Natural killer cell treated with Interleukin-12 subunit alpha and Interleukin-12 subunit beta and Interleukin-15 and Interleukin-18, amount 100 ng/mL, for 72 hours (primary cell): ENCODE results near the gene PSORS1C2. TPM values are rescaled to one million over a fixed set of nuclear protein-coding genes. Genes with fewer than 3 reads are reported as not detected.
"Not testable (repeated sequence)": the region's sequence is repeated elsewhere in the genome, so short reads cannot be mapped to it uniquely, and the experiment has no call there.

Experiments used
- ATAC-seq, 2 donors: fragments of 150-1000 bp; cut with Tn5 transposase in 1 of 2; sonication (Bioruptor Pico), chemical (Tn5 transposase) in 1 of 2; 2 replicates each; pipeline ENCODE4 v1.10.0; 2021
- DNase-seq: peaks from one replicate; pipeline ENCODE4 v3.0.0; 2022; ENCODE audit warnings: low spot score
- H3K27ac Mint-ChIP-seq, 2 donors: 1 replicate in 1 of 2; 2 replicates in 1 of 2; pipeline ENCODE4 v1.8.0; 2022; ENCODE audit warnings: mixed read lengths in 2 of 2, mild to moderate bottlenecking in 1 of 2, moderate library complexity in 1 of 2
- H3K27me3 Mint-ChIP-seq, 2 donors: 1 replicate in 1 of 2; 2 replicates in 1 of 2; pipeline ENCODE4 v1.8.0; 2022; ENCODE audit warnings: mixed read lengths in 2 of 2
- H3K36me3 Mint-ChIP-seq: one replicate; pipeline ENCODE4 v1.8.0; 2022; ENCODE audit warnings: mixed read lengths
- H3K4me1 Mint-ChIP-seq, 2 donors: 1 replicate in 1 of 2; 2 replicates in 1 of 2; pipeline ENCODE4 v1.8.0; 2022; ENCODE audit warnings: low read depth in 2 of 2, mixed read lengths in 2 of 2, mild to moderate bottlenecking in 1 of 2
- H3K4me3 Mint-ChIP-seq: one replicate; pipeline ENCODE4 v1.8.0; 2022; ENCODE audit warnings: mixed read lengths
- H3K9me3 Mint-ChIP-seq: 2 replicates; pipeline ENCODE4 v1.8.0; 2022; ENCODE audit warnings: mixed read lengths
- total RNA-seq, 2 donors: library from RNA; stranded (reverse); gene quantifications; one replicate each; pipeline ENCODE4 v1.2.3, GENCODE V29; 2022

PSORS1C2 gene
- total RNA-seq, result not detected

DNA sequence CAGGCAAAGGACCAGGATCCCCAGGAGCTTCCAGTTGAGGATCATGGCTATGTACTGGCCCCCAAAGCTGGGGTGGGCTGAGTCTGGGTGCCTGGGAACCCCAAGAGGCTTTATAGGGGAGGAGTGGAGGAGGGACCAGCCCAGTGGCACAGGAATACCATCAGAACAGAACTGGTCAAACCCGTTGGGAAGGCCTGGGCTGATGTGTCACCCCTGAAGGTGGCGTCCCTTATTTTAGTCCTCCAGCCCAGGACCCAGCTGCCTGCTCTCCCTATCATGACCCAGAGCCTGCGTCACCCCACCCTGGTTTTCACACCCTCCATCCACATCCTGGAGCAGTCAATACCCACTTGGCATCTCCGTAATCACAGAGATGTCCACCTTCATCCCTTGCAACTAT, at the start of gene PSORS1C2:
Gene PSORS1C2 (minus strand): TSS at position 85 of the 400 bp plus-strand sequence. CDS start 40 bp downstream, at position 45.
- no peak within 1 kb of the TSS for H3K4me3 Mint-ChIP-seq
- H3K9me3 Mint-ChIP-seq, result no peaks in the 10 kb centered on the region
- peaks cover 0 to 4% of the 10 kb centered on the region in 2 donors for H3K27me3 Mint-ChIP-seq
- peak within 1 kb of the TSS; percentile 21 to 78 for H3K27ac Mint-ChIP-seq
- no peak for ATAC-seq
- no peaks in the 10 kb centered on the region for H3K36me3 Mint-ChIP-seq
- H3K4me1 Mint-ChIP-seq, result peaks cover 5 to 6% of the 10 kb centered on the region in 2 donors
- DNase-seq, result no peak

- no peak for DNase-seq
- Mint-ChIP-seq H3K9me3 (no peaks in the 10 kb centered on the region), H3K36me3 (no peaks in the 10 kb centered on the region), H3K4me3 (no peak overlapping the region), H3K27me3 (no peaks in the 10 kb centered on the region), H3K27ac (no peak overlapping the region), H3K4me1 (peaks cover 9% of the 10 kb centered on the region in 2 donors)
- ATAC-seq, result no peak
Observed at GRCh38 chr6:31187780-31188194, 48.9 kb upstream of the PSORS1C2 start.

DNA sequence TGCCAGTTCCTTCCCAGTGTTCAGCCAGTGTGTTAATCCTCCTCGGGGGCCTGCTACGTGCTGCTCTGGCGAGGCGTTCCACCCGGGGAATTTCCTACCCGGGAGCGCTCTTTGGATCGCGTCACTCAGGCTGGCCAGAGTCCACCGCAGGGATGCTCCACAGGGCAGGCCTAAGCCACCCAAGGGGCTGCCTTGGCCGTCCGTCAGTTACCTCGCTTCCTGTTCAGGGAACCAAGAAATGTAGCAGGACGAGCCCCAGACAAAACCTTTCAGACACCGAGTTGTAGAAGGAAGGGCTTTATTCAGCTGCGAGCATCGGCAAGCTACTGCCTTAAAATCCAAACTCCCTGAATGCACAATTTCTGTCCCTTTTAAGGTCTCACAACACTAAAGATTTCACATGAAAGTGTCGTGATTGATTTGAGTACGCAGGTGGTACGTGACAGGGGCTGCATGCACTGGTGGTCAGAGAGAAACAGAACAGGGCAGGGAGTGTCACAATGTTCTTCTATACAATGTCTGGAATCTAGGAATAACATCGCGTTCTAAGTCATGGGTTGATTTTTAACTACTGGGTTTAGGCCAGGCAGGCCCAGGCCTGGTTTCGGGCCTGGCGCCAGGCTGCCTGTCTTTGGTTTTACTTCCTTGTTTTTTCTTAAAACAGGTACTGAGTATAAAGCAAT, 47.3 kb upstream of the PSORS1C2 start:
- no peak for DNase-seq
- peak overlapping the region; percentile 18 to 60 for H3K27ac Mint-ChIP-seq
- no peaks in the 10 kb centered on the region for H3K9me3 Mint-ChIP-seq
- H3K4me3 Mint-ChIP-seq, result no peak overlapping the region
- H3K4me1 Mint-ChIP-seq, result peaks cover 6 to 9% of the 10 kb centered on the region in 2 donors
- H3K36me3 Mint-ChIP-seq, result no peaks in the 10 kb centered on the region
- ATAC-seq, result no peak
- no peaks in the 10 kb centered on the region for H3K27me3 Mint-ChIP-seq

DNA sequence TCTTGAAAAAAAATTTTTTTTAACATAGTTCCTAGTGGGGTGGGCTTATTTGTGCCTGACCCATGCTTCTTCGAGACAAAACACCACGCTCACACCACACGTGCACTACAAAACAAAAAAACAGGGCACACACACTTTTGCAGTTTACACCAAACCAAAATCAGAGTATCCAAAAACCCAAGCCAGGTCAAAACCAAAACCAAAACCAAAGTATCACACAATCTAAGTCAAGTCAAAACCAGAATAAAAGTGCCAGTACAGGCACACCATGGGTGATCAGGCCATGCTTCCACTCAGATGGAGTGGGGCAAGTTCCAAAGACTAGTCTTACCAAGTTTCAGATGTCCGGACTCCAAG, 46.8 kb upstream of the PSORS1C2 start:
- not testable (repeated sequence) for H3K4me3 Mint-ChIP-seq, H3K36me3 Mint-ChIP-seq, DNase-seq, H3K27me3 Mint-ChIP-seq, H3K4me1 Mint-ChIP-seq, H3K9me3 Mint-ChIP-seq
- H3K27ac Mint-ChIP-seq, result peak overlapping the region in 1 of 2 donors; percentile 60
- peak; percentile 56 to 60 for ATAC-seq

GRCh38 chr6:31183859-31184258, 45.0 kb upstream of the PSORS1C2 start:
- not testable (repeated sequence) for H3K27me3 Mint-ChIP-seq, H3K36me3 Mint-ChIP-seq, H3K27ac Mint-ChIP-seq, DNase-seq, ATAC-seq, H3K9me3 Mint-ChIP-seq, H3K4me3 Mint-ChIP-seq
- peaks cover 11 to 15% of the 10 kb centered on the region in 2 donors for H3K4me1 Mint-ChIP-seq

DNA sequence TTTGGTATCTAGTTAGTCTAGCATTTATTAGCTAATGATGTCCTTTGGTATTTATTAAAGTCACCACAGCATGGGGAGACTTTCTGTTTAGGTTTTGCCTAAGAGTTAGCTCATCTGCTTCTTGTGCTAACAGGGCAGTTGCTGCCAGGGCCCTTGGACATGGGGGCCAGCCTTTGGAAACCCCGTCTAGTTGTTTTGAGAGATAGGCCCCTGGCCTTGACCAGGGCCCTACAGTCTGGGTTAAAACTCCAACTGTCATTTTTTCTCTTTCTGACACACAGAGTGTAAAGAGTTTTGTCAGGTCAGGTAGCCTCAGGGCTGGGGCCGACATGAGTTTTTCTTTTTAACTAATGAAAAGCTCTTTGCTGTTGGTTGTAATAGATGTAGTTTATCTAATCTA, 44.4 kb upstream of the PSORS1C2 start:
- H3K36me3 Mint-ChIP-seq, H3K27me3 Mint-ChIP-seq, DNase-seq, H3K27ac Mint-ChIP-seq, H3K9me3 Mint-ChIP-seq, ATAC-seq, H3K4me3 Mint-ChIP-seq: not testable (repeated sequence)
- H3K4me1 Mint-ChIP-seq, result peaks cover 14 to 21% of the 10 kb centered on the region in 2 donors

- Mint-ChIP-seq H3K36me3 (no peaks in the 10 kb centered on the region), H3K9me3 (no peaks in the 10 kb centered on the region), H3K27ac (peak overlapping the region; percentile 49 to 73), H3K4me3 (peak overlapping the region; percentile 88), H3K4me1 (peaks cover 14 to 25% of the 10 kb centered on the region in 2 donors), H3K27me3 (no peaks in the 10 kb centered on the region)
- ATAC-seq (peak; percentile 98), DNase-seq (peak; percentile 76)
Observed at GRCh38 chr6:31180500-31180899, 41.6 kb upstream of the PSORS1C2 start.

- DNase-seq (no peak), ATAC-seq (no peak)
- Mint-ChIP-seq H3K4me1 (peaks cover 14 to 22% of the 10 kb centered on the region in 2 donors), H3K36me3 (no peaks in the 10 kb centered on the region), H3K27ac (no peak overlapping the region), H3K4me3 (peak overlapping the region; percentile 88), H3K9me3 (no peaks in the 10 kb centered on the region), H3K27me3 (no peaks in the 10 kb centered on the region)
Observed at GRCh38 chr6:31179896-31180295, 41.0 kb upstream of the PSORS1C2 start.

- Mint-ChIP-seq H3K4me3 (peak overlapping the region; percentile 33), H3K27ac (no peak overlapping the region), H3K9me3 (no peaks in the 10 kb centered on the region), H3K36me3 (no peaks in the 10 kb centered on the region), H3K27me3 (no peaks in the 10 kb centered on the region), H3K4me1 (peaks cover 14 to 22% of the 10 kb centered on the region in 2 donors)
- DNase-seq (no peak), ATAC-seq (no peak)
Observed at GRCh38 chr6:31179042-31179386, 40.1 kb upstream of the PSORS1C2 start.

GRCh38 chr6:31178143-31179041, 39.5 kb upstream of the PSORS1C2 start:
- no peaks in the 10 kb centered on the region for H3K9me3 Mint-ChIP-seq
- DNase-seq (no peak), ATAC-seq (peak in 1 of 2 donors; percentile 50)
- H3K27ac Mint-ChIP-seq, result no peak overlapping the region
- no peaks in the 10 kb centered on the region for H3K27me3 Mint-ChIP-seq
- no peaks in the 10 kb centered on the region for H3K36me3 Mint-ChIP-seq
- peak overlapping the region; percentile 33 for H3K4me3 Mint-ChIP-seq
- H3K4me1 Mint-ChIP-seq, result peaks cover 14 to 22% of the 10 kb centered on the region in 2 donors

- Mint-ChIP-seq H3K9me3 (no peaks in the 10 kb centered on the region), H3K4me3 (no peak overlapping the region), H3K27me3 (no peaks in the 10 kb centered on the region), H3K4me1 (peaks cover 14 to 22% of the 10 kb centered on the region in 2 donors), H3K36me3 (no peaks in the 10 kb centered on the region), H3K27ac (no peak overlapping the region)
- DNase-seq (no peak), ATAC-seq (no peak)
Observed at GRCh38 chr6:31175971-31176370, 37.1 kb upstream of the PSORS1C2 start.

DNA sequence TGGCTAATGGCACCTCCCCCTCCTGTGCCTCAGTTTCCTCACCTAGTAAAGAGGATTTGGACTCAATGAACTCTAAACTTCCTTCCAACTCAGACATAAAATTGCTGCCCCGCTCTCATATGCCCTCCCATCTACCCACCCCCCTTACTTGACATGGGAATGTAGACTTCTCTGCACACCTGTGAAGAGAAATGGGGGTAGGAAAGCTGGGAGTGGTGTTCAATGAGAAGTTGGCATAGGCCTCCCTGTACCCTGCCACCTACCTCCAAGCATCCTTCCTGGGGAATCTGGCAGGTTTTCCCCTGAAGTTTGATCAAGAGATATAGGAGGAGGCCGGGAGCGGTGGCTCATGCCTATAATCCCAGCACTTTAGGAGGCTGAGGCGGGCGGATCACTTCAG, 35.5 kb upstream of the PSORS1C2 start:
- no peak overlapping the region for H3K4me3 Mint-ChIP-seq
- no peak overlapping the region for H3K27ac Mint-ChIP-seq
- H3K27me3 Mint-ChIP-seq, result no peaks in the 10 kb centered on the region
- no peaks in the 10 kb centered on the region for H3K36me3 Mint-ChIP-seq
- no peaks in the 10 kb centered on the region for H3K9me3 Mint-ChIP-seq
- no peak for ATAC-seq
- peaks cover 14 to 21% of the 10 kb centered on the region in 2 donors for H3K4me1 Mint-ChIP-seq
- no peak for DNase-seq

DNA sequence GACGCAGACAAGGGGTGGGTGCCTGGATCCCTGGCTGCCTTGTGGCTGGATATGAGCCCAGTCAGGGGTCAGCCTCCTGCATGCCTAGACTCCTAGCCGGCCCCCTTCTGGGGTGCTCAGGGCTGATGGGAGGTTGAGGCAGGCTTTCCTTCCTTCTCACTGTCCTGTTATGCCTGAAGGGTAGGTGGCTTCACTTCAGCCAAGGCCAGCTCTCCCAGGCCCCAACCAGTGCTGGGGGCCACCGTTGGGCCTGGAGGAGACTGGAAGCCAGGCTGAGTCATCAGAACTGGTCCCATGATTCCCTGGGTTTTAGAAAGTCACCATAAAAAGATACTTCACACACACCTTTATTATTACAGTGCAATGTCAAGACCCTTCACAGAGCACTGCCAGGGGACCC, 34.5 kb upstream of the PSORS1C2 start:
- H3K4me1 Mint-ChIP-seq, result peaks cover 6 to 11% of the 10 kb centered on the region in 2 donors
- H3K9me3 Mint-ChIP-seq, result no peaks in the 10 kb centered on the region
- H3K27ac Mint-ChIP-seq, result no peak overlapping the region
- H3K27me3 Mint-ChIP-seq, result no peaks in the 10 kb centered on the region
- no peak overlapping the region for H3K4me3 Mint-ChIP-seq
- ATAC-seq (no peak), DNase-seq (no peak)
- H3K36me3 Mint-ChIP-seq, result no peaks in the 10 kb centered on the region

GRCh38 chr6:31172973-31173384, 34.1 kb upstream of the PSORS1C2 start:
- Mint-ChIP-seq H3K27ac (no peak overlapping the region), H3K9me3 (no peaks in the 10 kb centered on the region), H3K4me3 (no peak overlapping the region), H3K27me3 (no peaks in the 10 kb centered on the region), H3K36me3 (no peaks in the 10 kb centered on the region), H3K4me1 (peaks cover 6 to 7% of the 10 kb centered on the region in 2 donors)
- ATAC-seq, result no peak
- DNase-seq, result no peak
